ENCODE results near the gene BCLAF1.

- no peak for TF ChIP-seq CTCF (IDR thresholded peaks at IDR 0.05)
- no peak for TF ChIP-seq EP300 (IDR thresholded peaks at IDR 0.05)
These were observed 36.5 kb upstream of the BCLAF1 start for GRCh38 chr6:136326038-136326553.

Data from ovary (tissue), 3 donors.